ENCODE results near the gene PGAP2. TPM values are rescaled to one million over a fixed set of nuclear protein-coding genes. Genes with fewer than 3 reads are reported as not detected.

PGAP2 gene
- total RNA-seq, 1 experiment from 2014 or later = 27.0 TPM

- H2AFZ ChIP-seq (ENCODE audit: low read length) = no peak overlapping the region
- peak overlapping the region; percentile 90 for H3K27ac ChIP-seq (ENCODE audit: low read length)
- no peaks in the 10 kb centered on the region for H3K9me2 ChIP-seq (replicated peaks; ENCODE audit: insufficient read depth, low read length)
- peak; percentile 69 for DNase-seq
- H3K9ac ChIP-seq (ENCODE audit: low read length) = peak overlapping the region; percentile 98
- H3K4me1 ChIP-seq (ENCODE audit: low read length) = peaks cover 80% of the 10 kb centered on the region
- H4K20me1 ChIP-seq (ENCODE audit: insufficient read depth, low read depth, low read length) = no peaks in the 10 kb centered on the region
- no peaks in the 10 kb centered on the region for H3K36me3 ChIP-seq (ENCODE audit: insufficient read depth, low read length)
- peaks cover 77% of the 10 kb centered on the region for H3K79me2 ChIP-seq (ENCODE audit: low read length)
- no peaks in the 10 kb centered on the region for H3K27me3 ChIP-seq (ENCODE audit: low read length)
- no peaks in the 10 kb centered on the region for H3K9me3 ChIP-seq (ENCODE audit: low read length)
- H3K4me3 ChIP-seq (ENCODE audit: low read length) = peak overlapping the region; percentile 97
- peak overlapping the region; percentile 99 for H3K4me2 ChIP-seq (ENCODE audit: low read depth, low read length, poor library complexity, severe bottlenecking)
These were observed 29.4 kb downstream of the PGAP2 start for GRCh38 chr11:3837793-3838192.

GRCh38 chr11:3838504-3838903 is 30.1 kb downstream of the PGAP2 start:
- peak overlapping the region; percentile 97 for H3K4me3 ChIP-seq (ENCODE audit: low read length)
- peak overlapping the region; percentile 99 for H3K4me2 ChIP-seq (ENCODE audit: low read depth, low read length, poor library complexity, severe bottlenecking)
- H3K79me2 ChIP-seq (ENCODE audit: low read length) = peaks cover 70% of the 10 kb centered on the region

DNA sequence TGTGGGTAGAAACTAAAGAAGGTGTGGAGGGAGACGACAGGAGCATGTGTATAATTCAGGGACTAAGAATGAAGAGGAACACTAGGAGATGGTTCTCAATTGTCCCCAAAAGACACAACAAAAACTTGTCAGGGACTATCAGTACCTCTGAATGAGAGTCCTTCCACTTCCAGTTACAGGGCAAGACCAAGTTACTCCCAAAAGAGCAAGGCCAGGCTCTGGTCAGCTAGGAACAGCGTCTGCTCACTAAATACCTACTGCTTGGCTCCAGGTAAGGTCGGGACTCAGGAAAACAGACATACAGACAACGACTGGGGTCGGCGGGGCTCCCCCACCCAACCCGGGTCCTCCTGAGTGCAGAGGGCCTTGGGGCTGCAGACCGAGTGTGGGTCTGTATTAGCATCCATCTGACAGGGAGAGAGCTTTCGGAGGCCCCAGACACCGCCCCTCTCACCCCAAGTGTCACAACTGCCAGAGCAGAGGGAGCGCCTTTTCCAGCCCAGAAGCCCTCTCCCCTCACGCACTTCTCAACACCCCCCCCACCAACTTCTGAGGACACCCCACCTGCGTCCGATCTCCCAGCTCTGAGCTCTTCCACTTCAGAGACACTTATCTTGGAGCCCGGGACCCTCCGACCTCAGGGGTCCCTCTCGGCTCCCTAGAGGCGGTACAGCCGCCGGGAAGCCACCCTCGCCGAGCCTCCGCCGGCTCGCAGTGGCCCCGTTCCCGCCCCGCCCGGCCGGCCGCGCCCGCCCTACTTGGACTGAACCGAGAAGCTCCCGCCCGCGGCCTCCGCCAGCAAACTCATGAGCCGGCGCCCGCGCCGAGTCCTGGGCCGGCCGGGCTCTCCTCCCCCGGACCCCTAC is 31.9 kb downstream of the PGAP2 start:
- Histone ChIP-seq H3K79me2 (ENCODE audit: low read length) (peaks cover 53% of the 10 kb centered on the region), H2AFZ (ENCODE audit: low read length) (no peak overlapping the region), H3K4me3 (ENCODE audit: low read length) (peak overlapping the region; percentile 97), H4K20me1 (ENCODE audit: insufficient read depth, low read depth, low read length) (no peaks in the 10 kb centered on the region), H3K27ac (ENCODE audit: low read length) (peak overlapping the region; percentile 90), H3K9me2 (replicated peaks; ENCODE audit: insufficient read depth, low read length) (no peaks in the 10 kb centered on the region), H3K27me3 (ENCODE audit: low read length) (no peaks in the 10 kb centered on the region), H3K4me1 (ENCODE audit: low read length) (peaks cover 56% of the 10 kb centered on the region), H3K36me3 (ENCODE audit: insufficient read depth, low read length) (no peaks in the 10 kb centered on the region), H3K9ac (ENCODE audit: low read length) (peak overlapping the region; percentile 98), H3K4me2 (ENCODE audit: low read depth, low read length, poor library complexity, severe bottlenecking) (peak overlapping the region; percentile 99), H3K9me3 (ENCODE audit: low read length) (no peaks in the 10 kb centered on the region)
- DNase-seq = peak; percentile 72

More at GRCh38 chr11:3838504-3838903, 30.1 kb downstream of the PGAP2 start:
- H2AFZ ChIP-seq (ENCODE audit: low read length) = no peak overlapping the region
- H3K9ac ChIP-seq (ENCODE audit: low read length) = peak overlapping the region; percentile 98
- peaks cover 73% of the 10 kb centered on the region for H3K4me1 ChIP-seq (ENCODE audit: low read length)
- peak; percentile 61 for DNase-seq
- no peaks in the 10 kb centered on the region for H3K9me3 ChIP-seq (ENCODE audit: low read length)
- H4K20me1 ChIP-seq (ENCODE audit: insufficient read depth, low read depth, low read length) = no peaks in the 10 kb centered on the region
- no peaks in the 10 kb centered on the region for H3K9me2 ChIP-seq (replicated peaks; ENCODE audit: insufficient read depth, low read length)
- H3K27ac ChIP-seq (ENCODE audit: low read length) = peak overlapping the region; percentile 90
- H3K36me3 ChIP-seq (ENCODE audit: insufficient read depth, low read length) = no peaks in the 10 kb centered on the region
- H3K27me3 ChIP-seq (ENCODE audit: low read length) = no peaks in the 10 kb centered on the region

- DNase-seq = peak; percentile 92
- Histone ChIP-seq H4K20me1 (ENCODE audit: insufficient read depth, low read depth, low read length) (no peaks in the 10 kb centered on the region), H3K9me2 (replicated peaks; ENCODE audit: insufficient read depth, low read length) (no peaks in the 10 kb centered on the region), H3K4me1 (ENCODE audit: low read length) (peaks cover 49% of the 10 kb centered on the region), H3K9ac (ENCODE audit: low read length) (peak within 1 kb of the TSS; percentile 98), H3K9me3 (ENCODE audit: low read length) (no peaks in the 10 kb centered on the region), H2AFZ (ENCODE audit: low read length) (peak within 1 kb of the TSS; percentile 96), H3K27ac (ENCODE audit: low read length) (peak within 1 kb of the TSS; percentile 90), H3K27me3 (ENCODE audit: low read length) (no peaks in the 10 kb centered on the region), H3K79me2 (ENCODE audit: low read length) (peaks cover 46% of the 10 kb centered on the region), H3K36me3 (ENCODE audit: insufficient read depth, low read length) (no peaks in the 10 kb centered on the region), H3K4me3 (ENCODE audit: low read length) (peak within 1 kb of the TSS; percentile 97), H3K4me2 (ENCODE audit: low read depth, low read length, poor library complexity, severe bottlenecking) (peak within 1 kb of the TSS; percentile 99)
These were observed 32.6 kb downstream of the PGAP2 start, which contains the start of gene RHOG for GRCh38 chr11:3840870-3841425. TSS of gene RHOG (minus strand) at chr11:3840959. CDS start at chr11:3828138, 12,821 bp downstream.

DNA sequence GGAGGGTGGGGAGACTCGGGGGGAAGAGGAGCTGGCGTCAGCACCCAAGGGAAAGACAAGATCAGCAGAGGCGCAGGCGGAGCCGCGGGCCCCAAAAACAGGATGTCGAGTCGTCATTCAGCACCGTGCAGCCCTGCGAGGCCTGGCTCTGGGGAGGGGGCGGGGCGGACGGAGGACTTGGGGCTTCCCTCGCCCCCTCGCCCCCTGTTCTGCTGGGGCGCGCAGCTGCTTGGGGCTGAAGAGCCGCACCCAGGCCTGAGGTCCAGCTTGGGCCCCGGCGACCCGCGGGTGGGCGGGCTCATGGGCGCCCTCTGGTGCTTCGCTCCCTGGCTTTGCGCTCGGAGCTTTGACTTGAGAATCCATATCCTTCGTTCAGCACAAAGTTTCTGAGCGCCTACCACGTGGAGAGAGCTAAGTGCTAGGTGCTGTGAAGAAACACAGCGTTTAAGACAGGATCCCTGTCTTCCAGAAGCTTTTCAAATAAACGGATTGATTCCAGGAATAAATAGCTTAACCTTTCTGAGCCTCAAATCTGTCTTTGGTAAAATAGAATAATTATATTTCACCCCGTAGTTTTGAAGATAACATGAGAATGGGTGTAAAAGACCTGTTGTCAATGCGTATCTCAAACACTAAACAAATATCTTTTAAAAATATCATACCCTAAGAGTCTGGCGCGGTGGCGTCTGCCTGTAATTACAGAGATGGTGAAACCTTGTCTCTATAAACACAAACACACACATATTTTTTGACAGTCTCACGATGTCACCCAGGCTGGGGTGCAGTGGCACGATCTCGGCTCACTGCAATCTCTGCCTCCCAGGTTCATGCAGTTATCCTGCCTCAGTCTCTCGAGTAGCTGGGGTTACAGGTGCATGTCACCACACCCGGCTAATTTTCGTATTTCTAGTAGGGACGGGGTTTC is 33.3 kb downstream of the PGAP2 start:
- Histone ChIP-seq H3K4me2 (ENCODE audit: low read depth, low read length, poor library complexity, severe bottlenecking) (peak overlapping the region; percentile 99), H3K4me3 (ENCODE audit: low read length) (peak overlapping the region; percentile 97), H3K79me2 (ENCODE audit: low read length) (peaks cover 39% of the 10 kb centered on the region), H3K9ac (ENCODE audit: low read length) (peak overlapping the region; percentile 98), H3K36me3 (ENCODE audit: insufficient read depth, low read length) (no peaks in the 10 kb centered on the region), H2AFZ (ENCODE audit: low read length) (peak overlapping the region; percentile 96), H3K4me1 (ENCODE audit: low read length) (peaks cover 42% of the 10 kb centered on the region), H3K9me3 (ENCODE audit: low read length) (no peaks in the 10 kb centered on the region), H3K27ac (ENCODE audit: low read length) (peak overlapping the region; percentile 90), H4K20me1 (ENCODE audit: insufficient read depth, low read depth, low read length) (no peaks in the 10 kb centered on the region), H3K9me2 (replicated peaks; ENCODE audit: insufficient read depth, low read length) (no peaks in the 10 kb centered on the region), H3K27me3 (ENCODE audit: low read length) (no peaks in the 10 kb centered on the region)
- peak; percentile 98 for DNase-seq

- Histone ChIP-seq H3K27ac (ENCODE audit: low read length) (no peak overlapping the region), H3K4me1 (ENCODE audit: low read length) (peaks cover 26% of the 10 kb centered on the region), H3K36me3 (ENCODE audit: insufficient read depth, low read length) (no peaks in the 10 kb centered on the region), H3K27me3 (ENCODE audit: low read length) (no peaks in the 10 kb centered on the region), H3K9me2 (replicated peaks; ENCODE audit: insufficient read depth, low read length) (no peaks in the 10 kb centered on the region), H2AFZ (ENCODE audit: low read length) (no peak overlapping the region), H3K9ac (ENCODE audit: low read length) (no peak overlapping the region), H3K79me2 (ENCODE audit: low read length) (peaks cover 23% of the 10 kb centered on the region), H3K4me3 (ENCODE audit: low read length) (no peak overlapping the region), H3K9me3 (ENCODE audit: low read length) (no peaks in the 10 kb centered on the region), H3K4me2 (ENCODE audit: low read depth, low read length, poor library complexity, severe bottlenecking) (no peak overlapping the region), H4K20me1 (ENCODE audit: insufficient read depth, low read depth, low read length) (no peaks in the 10 kb centered on the region)
- no peak for DNase-seq
These were observed 35.0 kb downstream of the PGAP2 start for GRCh38 chr11:3843326-3843725.

DNA sequence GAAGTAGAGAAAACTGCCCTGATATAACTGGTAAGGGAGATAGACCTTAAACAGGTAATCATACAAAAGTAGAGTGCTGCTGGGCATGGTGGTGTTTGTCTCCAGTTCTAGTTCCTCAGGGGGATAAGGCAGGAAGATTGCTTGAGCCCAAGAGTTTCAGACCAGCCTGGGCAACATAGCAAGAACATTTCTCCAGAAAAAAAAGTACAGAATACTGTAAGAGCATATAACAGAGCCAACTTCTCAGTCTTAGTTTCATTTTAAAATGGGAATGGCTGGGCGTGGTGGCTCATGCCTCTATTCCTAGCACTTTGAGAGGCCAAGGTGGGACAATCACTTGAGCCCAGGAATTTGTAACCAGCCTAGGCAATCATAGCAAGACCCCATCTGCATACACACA is 36.9 kb downstream of the PGAP2 start:
- Histone ChIP-seq H3K36me3 (ENCODE audit: insufficient read depth, low read length) (no peaks in the 10 kb centered on the region), H3K9me2 (replicated peaks; ENCODE audit: insufficient read depth, low read length) (no peaks in the 10 kb centered on the region), H3K4me3 (ENCODE audit: low read length) (no peak overlapping the region), H3K9ac (ENCODE audit: low read length) (no peak overlapping the region), H3K79me2 (ENCODE audit: low read length) (peaks cover 4% of the 10 kb centered on the region), H3K4me2 (ENCODE audit: low read depth, low read length, poor library complexity, severe bottlenecking) (no peak overlapping the region), H3K4me1 (ENCODE audit: low read length) (peaks cover 10% of the 10 kb centered on the region), H4K20me1 (ENCODE audit: insufficient read depth, low read depth, low read length) (no peaks in the 10 kb centered on the region), H3K27me3 (ENCODE audit: low read length) (no peaks in the 10 kb centered on the region), H2AFZ (ENCODE audit: low read length) (no peak overlapping the region), H3K27ac (ENCODE audit: low read length) (no peak overlapping the region), H3K9me3 (ENCODE audit: low read length) (no peaks in the 10 kb centered on the region)
- no peak for DNase-seq
